GM12892 (cell line): Measurements from ENCODE around the gene SYS1.

Experiments used
- POLR2A ChIP-seq: IDR thresholded peaks from 2 replicates; pipeline ENCODE4 v1.6.1; 2011; ENCODE audit warnings: low read depth, low read length, control low read depth
- TAF1 ChIP-seq: IDR thresholded peaks from 2 replicates; pipeline ENCODE4 v1.6.1; 2011; ENCODE audit warnings: low read depth, mild to moderate bottlenecking, control low read depth, low read length, borderline replicate concordance

- no peak for TF ChIP-seq POLR2A
- TF ChIP-seq TAF1: no peak
Observed at GRCh38 chr20:45342855-45343531, 20.0 kb upstream of the SYS1 start.
